Measurements from ENCODE around the gene LPP.

LPP gene

GRCh38 chr3:188674595-188674994, 520.6 kb downstream of the LPP start:
- Histone ChIP-seq H3K79me2 (ENCODE audit: insufficient read depth, low read length) (no peaks in the 10 kb centered on the region), H3K27ac (ENCODE audit: low read depth, low read length, poor library complexity, severe bottlenecking) (no peak overlapping the region), H3K4me3 (ENCODE audit: low read depth, low read length, poor library complexity, severe bottlenecking) (no peak overlapping the region), H4K20me1 (ENCODE audit: insufficient read depth, low read length) (no peaks in the 10 kb centered on the region), H3K4me2 (ENCODE audit: low read length) (no peak overlapping the region), H3K4me1 (ENCODE audit: insufficient read depth, low read length, severe bottlenecking) (peaks cover 11% of the 10 kb centered on the region), H3K36me3 (ENCODE audit: insufficient read depth, low read length) (no peaks in the 10 kb centered on the region; the same call in 1 of the 2 replicates), H3K27me3 (ENCODE audit: insufficient read depth, low read length) (no peaks in the 10 kb centered on the region), H2AFZ (ENCODE audit: low read length) (no peak overlapping the region), H3K9ac (ENCODE audit: low read length) (no peak overlapping the region), H3F3A (ENCODE audit: insufficient read depth, low read length) (no peaks in the 10 kb centered on the region), H3K9me3 (ENCODE audit: low read length) (no peaks in the 10 kb centered on the region), H3K9me2 (ENCODE audit: low read depth, low read length) (no peaks in the 10 kb centered on the region)
- no peak for TF ChIP-seq CTCF (IDR thresholded peaks at IDR 0.05; ENCODE audit: low read length)
- no peak for TF ChIP-seq EZH2 (IDR thresholded peaks at IDR 0.05; ENCODE audit: borderline replicate concordance, low read length)

GRCh38 chr3:188677344-188677743, 523.4 kb downstream of the LPP start:
- no peaks in the 10 kb centered on the region for H3F3A ChIP-seq (ENCODE audit: insufficient read depth, low read length)
- no peaks in the 10 kb centered on the region for H3K27me3 ChIP-seq (ENCODE audit: insufficient read depth, low read length)
- H3K27ac ChIP-seq (ENCODE audit: low read depth, low read length, poor library complexity, severe bottlenecking), result no peak overlapping the region
- H3K9ac ChIP-seq (ENCODE audit: low read length), result no peak overlapping the region
- no peak overlapping the region for H3K4me2 ChIP-seq (ENCODE audit: low read length)
- no peaks in the 10 kb centered on the region for H3K9me2 ChIP-seq (ENCODE audit: low read depth, low read length)
- H3K9me3 ChIP-seq (ENCODE audit: low read length), result no peaks in the 10 kb centered on the region
- no peaks in the 10 kb centered on the region for H3K79me2 ChIP-seq (ENCODE audit: insufficient read depth, low read length)
- H2AFZ ChIP-seq (ENCODE audit: low read length), result no peak overlapping the region
- no peaks in the 10 kb centered on the region; the same call in 1 of the 2 replicates for H3K36me3 ChIP-seq (ENCODE audit: insufficient read depth, low read length)
- H3K4me1 ChIP-seq (ENCODE audit: insufficient read depth, low read length, severe bottlenecking), result peaks cover 3% of the 10 kb centered on the region
- H3K4me3 ChIP-seq (ENCODE audit: low read depth, low read length, poor library complexity, severe bottlenecking), result no peak overlapping the region
- TF ChIP-seq EZH2 (IDR thresholded peaks at IDR 0.05; ENCODE audit: borderline replicate concordance, low read length), result no peak
- TF ChIP-seq CTCF (IDR thresholded peaks at IDR 0.05; ENCODE audit: low read length), result no peak
- H4K20me1 ChIP-seq (ENCODE audit: insufficient read depth, low read length), result no peaks in the 10 kb centered on the region

GRCh38 chr3:188680189-188680588, 526.2 kb downstream of the LPP start:
- H3F3A ChIP-seq (ENCODE audit: insufficient read depth, low read length), result no peaks in the 10 kb centered on the region
- H3K4me1 ChIP-seq (ENCODE audit: insufficient read depth, low read length, severe bottlenecking), result peaks cover 9% of the 10 kb centered on the region
- H4K20me1 ChIP-seq (ENCODE audit: insufficient read depth, low read length), result no peaks in the 10 kb centered on the region
- H3K9ac ChIP-seq (ENCODE audit: low read length), result no peak overlapping the region
- H3K27ac ChIP-seq (ENCODE audit: low read depth, low read length, poor library complexity, severe bottlenecking), result no peak overlapping the region
- TF ChIP-seq CTCF (IDR thresholded peaks at IDR 0.05; ENCODE audit: low read length), result no peak
- H3K4me2 ChIP-seq (ENCODE audit: low read length), result no peak overlapping the region
- no peaks in the 10 kb centered on the region for H3K9me2 ChIP-seq (ENCODE audit: low read depth, low read length)
- H3K4me3 ChIP-seq (ENCODE audit: low read depth, low read length, poor library complexity, severe bottlenecking), result no peak overlapping the region
- no peaks in the 10 kb centered on the region for H3K27me3 ChIP-seq (ENCODE audit: insufficient read depth, low read length)
- H3K79me2 ChIP-seq (ENCODE audit: insufficient read depth, low read length), result no peaks in the 10 kb centered on the region
- no peaks in the 10 kb centered on the region for H3K9me3 ChIP-seq (ENCODE audit: low read length)
- H2AFZ ChIP-seq (ENCODE audit: low read length), result no peak overlapping the region
- no peaks in the 10 kb centered on the region; the same call in 1 of the 2 replicates for H3K36me3 ChIP-seq (ENCODE audit: insufficient read depth, low read length)
